HG03159 (cell line): ENCODE measurements around the gene PIK3R5.
"Not testable (repeated sequence)": the region's sequence is repeated elsewhere in the genome, so short reads cannot be mapped to it uniquely, and the experiment has no call there.

Experiments used
- ATAC-seq: cut with Tn5 transposase; IDR thresholded peaks from one replicate; pipeline ENCODE4 v1.9.1; 2021; ENCODE audit warnings: mild to moderate bottlenecking, moderate library complexity; ENCODE audit not compliant: unreplicated experiment

The PIK3R5 gene

GRCh38 chr17:8861495-8862181 is 103.9 kb downstream of the PIK3R5 start:
- no peak for ATAC-seq

GRCh38 chr17:8859804-8860430 is 105.6 kb downstream of the PIK3R5 start:
- ATAC-seq: no peak

GRCh38 chr17:8859027-8859803 is 106.3 kb downstream of the PIK3R5 start:
- ATAC-seq: no peak

GRCh38 chr17:8857919-8858318 is 107.6 kb downstream of the PIK3R5 start:
- peak; percentile 43 for ATAC-seq

GRCh38 chr17:8856869-8857575 is 108.5 kb downstream of the PIK3R5 start:
- ATAC-seq: no peak

GRCh38 chr17:8856205-8856603 is 109.3 kb downstream of the PIK3R5 start:
- not testable (repeated sequence) for ATAC-seq

GRCh38 chr17:8855477-8856204 is 109.9 kb downstream of the PIK3R5 start:
- peak; percentile 39 for ATAC-seq

GRCh38 chr17:8851600-8851999 is 113.9 kb downstream of the PIK3R5 start:
- no peak for ATAC-seq

- ATAC-seq: no peak
Measured at GRCh38 chr17:8849311-8850041, 116.0 kb downstream of the PIK3R5 start.

GRCh38 chr17:8847891-8848290 is 117.6 kb downstream of the PIK3R5 start:
- ATAC-seq: no peak

- ATAC-seq: no peak
Measured at GRCh38 chr17:8846768-8847211, 118.7 kb downstream of the PIK3R5 start.

- no peak for ATAC-seq
Measured at GRCh38 chr17:8844229-8845218, 121.0 kb downstream of the PIK3R5 start.

- ATAC-seq: no peak
Measured at GRCh38 chr17:8843344-8843743, 122.2 kb downstream of the PIK3R5 start.

- no peak for ATAC-seq
Measured at GRCh38 chr17:8841844-8842243, 123.7 kb downstream of the PIK3R5 start.

GRCh38 chr17:8839410-8839935 is 126.0 kb downstream of the PIK3R5 start:
- ATAC-seq: no peak

GRCh38 chr17:8838551-8839095 is 126.9 kb downstream of the PIK3R5 start:
- ATAC-seq: no peak

GRCh38 chr17:8837563-8838075 is 127.9 kb downstream of the PIK3R5 start:
- ATAC-seq: no peak
